T-cell (primary cell): ENCODE measurements around the gene FGF10. TPM values are rescaled to one million over a fixed set of nuclear protein-coding genes. Genes with fewer than 3 reads are reported as not detected.

Experiments
- ATAC-seq, 4 experiments: fragments of 200-7000 bp in 3 of 4; fragments of 150-1000 bp in 1 of 4; cut with Tn5 transposase; replicated peaks in 1 of 4; 1 replicate in 3 of 4; 2 replicates in 1 of 4; pipeline ENCODE4 v1.10.0; 2021; ENCODE audit warnings: moderate library complexity in 3 of 4, mild to moderate bottlenecking in 2 of 4, moderate number of reproducible peaks in 1 of 4
- CTCF ChIA-PET, 2 donors: fragments of 300-600 bp; sonication (Branson Sonifier 250); formaldehyde crosslinking; loops; one replicate each; lab custom pipeline; 2022; ENCODE audit warnings: antibody characterized with exemption in 2 of 2; lab: Charles Lee
- POLR2A ChIA-PET, 2 donors: fragments of 300-600 bp; sonication (Branson Sonifier 250); formaldehyde crosslinking; loops; one replicate each; lab custom pipeline; 2022; ENCODE audit warnings: antibody characterized with exemption in 2 of 2; lab: Charles Lee
- DNase-seq, 35 experiments: peaks; one replicate each; pipeline versions ENCODE4 v3.0.0 to v3.0.0-alpha.2; 2013 to 2023
- H3K27ac ChIP-seq: one replicate; pipeline ENCODE4 v1.5.1; 2013; ENCODE audit warnings: low read length
- H3K27me3 ChIP-seq, 2 experiments: replicated peaks in 1 of 2; 1 replicate in 1 of 2; 2 replicates in 1 of 2; pipeline versions ENCODE4 v1.6.1 to v1.7.0; 2013; ENCODE audit warnings: low read length in 1 of 2, mixed read lengths in 1 of 2; ENCODE audit not compliant: control insufficient read depth in 2 of 2, insufficient read depth in 2 of 2; ENCODE audit errors: extremely low read depth in 1 of 2
- H3K36me3 ChIP-seq, 2 donors: 1 replicate in 1 of 2; 2 replicates in 1 of 2; pipeline versions ENCODE4 v1.6.1 to v1.7.0; 2013; ENCODE audit warnings: low read length in 1 of 2; ENCODE audit not compliant: control insufficient read depth in 2 of 2, insufficient read depth in 1 of 2; ENCODE audit errors: extremely low read depth in 1 of 2
- H3K4me1 ChIP-seq, 2 experiments: 1 replicate in 1 of 2; 2 replicates in 1 of 2; pipeline versions ENCODE4 v1.6.1 to v1.7.0; 2013; ENCODE audit warnings: low read length in 2 of 2, mixed read lengths in 1 of 2; ENCODE audit not compliant: insufficient read depth in 2 of 2, control insufficient read depth in 1 of 2; ENCODE audit errors: extremely low read depth in 1 of 2
- H3K4me3 ChIP-seq, 2 donors: 1 replicate in 1 of 2; 2 replicates in 1 of 2; pipeline versions ENCODE4 v1.5.1 to v1.7.0; 2013; ENCODE audit warnings: mild to moderate bottlenecking in 2 of 2, low read length in 1 of 2, moderate library complexity in 1 of 2; ENCODE audit not compliant: control insufficient read depth in 1 of 2; ENCODE audit errors: extremely low read depth in 1 of 2
- H3K9me3 ChIP-seq: 2 replicates; pipeline ENCODE4 v1.7.0; 2013
- H3K27ac Mint-ChIP-seq, 2 donors: one replicate each; pipeline ENCODE4 v1.8.0; 2020 to 2021; ENCODE audit warnings: mild to moderate bottlenecking in 2 of 2, mixed read lengths in 2 of 2
- H3K27me3 Mint-ChIP-seq, 2 donors: one replicate each; pipeline ENCODE4 v1.8.0; 2021 to 2022; ENCODE audit warnings: mixed read lengths in 2 of 2
- H3K36me3 Mint-ChIP-seq: one replicate; pipeline ENCODE4 v1.8.0; 2021; ENCODE audit warnings: mixed read lengths
- H3K4me1 Mint-ChIP-seq, 3 donors: one replicate each; pipeline ENCODE4 v1.8.0; 2020 to 2022; ENCODE audit warnings: mixed read lengths in 3 of 3, mild to moderate bottlenecking in 1 of 3
- H3K4me3 Mint-ChIP-seq, 3 donors: one replicate each; pipeline ENCODE4 v1.8.0; 2020 to 2022; ENCODE audit warnings: mild to moderate bottlenecking in 3 of 3, mixed read lengths in 3 of 3, moderate library complexity in 3 of 3
- H3K9me3 Mint-ChIP-seq, 3 donors: one replicate each; pipeline ENCODE4 v1.8.0; 2020 to 2022; ENCODE audit warnings: mixed read lengths in 3 of 3
- WGBS: methylation state at CpG from one replicate; pipeline ENCODE4 v1.1.5; 2013; ENCODE audit warnings: missing lambda C conversion rate; ENCODE audit not compliant: insufficient coverage; 5-methylcytosine and 5-hydroxymethylcytosine counted together
- total RNA-seq, 35 experiments: library from RNA in 6 of 35; stranded (reverse) in 6 of 35; fragments of 120-200 nt in 1 of 35; gene quantifications; one replicate each; pipeline versions ENCODE4 v1.2.1 to v1.2.4 and lab custom pipeline; 2013 to 2026

FGF10 gene
- total RNA-seq, 5 donors from 2014 or later (not counting 1 experiment from before 2014, with no cell fraction given), result not detected

GRCh38 chr5:44345871-44346270 is 43.3 kb downstream of the FGF10 start:
- H3K27ac ChIP-seq, result no peak overlapping the region
- no peaks in the 10 kb centered on the region for H3K4me1 Mint-ChIP-seq
- ATAC-seq, result no peak
- CTCF ChIA-PET, result no interaction called here
- 67% methylated on average over 1 of the region's 2 CpGs for WGBS
- H3K9me3 Mint-ChIP-seq, result peaks cover 5 to 8% (median 7%) of the 10 kb centered on the region in 3 donors
- H3K9me3 ChIP-seq, result no peaks in the 10 kb centered on the region
- H3K27ac Mint-ChIP-seq, result no peak overlapping the region
- no peaks in the 10 kb centered on the region for H3K4me1 ChIP-seq
- no peaks in the 10 kb centered on the region for H3K27me3 Mint-ChIP-seq
- POLR2A ChIA-PET, result no interaction called here
- H3K36me3 ChIP-seq, result no peaks in the 10 kb centered on the region
- no peaks in the 10 kb centered on the region for H3K36me3 Mint-ChIP-seq
- no peak overlapping the region for H3K4me3 Mint-ChIP-seq
- DNase-seq, result no peak
- H3K27me3 ChIP-seq, result no peaks in the 10 kb centered on the region
- H3K4me3 ChIP-seq, result no peak overlapping the region

DNA sequence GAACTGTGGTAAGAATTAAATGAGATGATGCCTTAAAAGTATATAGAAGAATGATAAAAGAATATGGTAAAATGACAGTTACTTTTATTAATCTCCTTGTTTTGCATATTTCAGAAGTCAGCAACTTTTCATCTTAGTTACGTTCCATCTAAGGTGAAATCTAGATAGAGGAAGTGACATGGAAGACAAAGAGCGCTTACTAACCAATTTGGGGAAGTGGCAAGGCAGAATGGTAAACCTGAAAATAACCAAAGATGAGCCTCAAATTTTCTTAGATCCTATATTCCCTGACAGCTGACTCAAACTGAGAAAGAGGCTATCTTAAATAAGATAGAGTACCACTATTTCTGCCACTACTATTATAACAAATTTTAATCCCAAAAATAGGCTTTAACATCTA is 52.5 kb downstream of the FGF10 start:
- no peak for DNase-seq
- no peak for ATAC-seq
- Mint-ChIP-seq H3K4me3 (no peak overlapping the region), H3K27me3 (no peaks in the 10 kb centered on the region), H3K9me3 (peaks cover 0 to 5% (median 2%) of the 10 kb centered on the region in 3 donors), H3K36me3 (no peaks in the 10 kb centered on the region), H3K27ac (no peak overlapping the region), H3K4me1 (no peaks in the 10 kb centered on the region)
- no peaks in the 10 kb centered on the region for H3K36me3 ChIP-seq
- no peaks in the 10 kb centered on the region for H3K9me3 ChIP-seq
- no peaks in the 10 kb centered on the region for H3K4me1 ChIP-seq
- H3K27me3 ChIP-seq, result no peaks in the 10 kb centered on the region
- no CpG with 5 or more reads among the region's 2 CpGs for WGBS
- ChIA-PET CTCF (no interaction called here), POLR2A (no interaction called here)
- no peak overlapping the region for H3K27ac ChIP-seq
- no peak overlapping the region for H3K4me3 ChIP-seq

DNA sequence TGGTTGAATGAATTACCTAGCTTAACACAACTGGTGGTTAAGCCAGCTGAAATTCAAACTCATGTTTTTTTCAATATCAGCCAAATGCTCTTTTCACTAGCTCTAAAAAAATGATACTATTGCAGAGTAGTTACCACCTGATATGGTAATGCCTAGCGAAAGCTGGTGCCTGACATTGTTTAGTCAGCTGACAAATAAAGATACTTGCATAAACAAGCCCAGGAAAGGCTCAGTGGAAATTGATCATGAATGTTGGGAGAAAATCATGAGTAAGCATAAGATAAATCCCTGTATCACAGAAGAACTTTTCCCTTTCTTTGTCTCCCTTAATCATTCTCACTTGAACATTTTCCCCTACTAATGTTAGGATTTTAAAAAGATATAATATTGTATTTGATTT is 54.6 kb downstream of the FGF10 start:
- ATAC-seq (no peak), DNase-seq (no peak)
- H3K4me1 Mint-ChIP-seq, result no peaks in the 10 kb centered on the region
- no peak overlapping the region for H3K4me3 Mint-ChIP-seq
- H3K36me3 Mint-ChIP-seq, result no peaks in the 10 kb centered on the region
- no CpG with 5 or more reads among the region's 1 CpG for WGBS
- Histone ChIP-seq H3K27ac (no peak overlapping the region), H3K9me3 (no peaks in the 10 kb centered on the region), H3K4me1 (no peaks in the 10 kb centered on the region), H3K27me3 (no peaks in the 10 kb centered on the region), H3K4me3 (no peak overlapping the region), H3K36me3 (no peaks in the 10 kb centered on the region)
- no peak overlapping the region for H3K27ac Mint-ChIP-seq
- no peaks in the 10 kb centered on the region for H3K27me3 Mint-ChIP-seq
- ChIA-PET POLR2A (no interaction called here), CTCF (no interaction called here)
- H3K9me3 Mint-ChIP-seq, result peaks cover 0 to 2% (median 2%) of the 10 kb centered on the region in 3 donors

GRCh38 chr5:44332285-44332971 is 56.8 kb downstream of the FGF10 start:
- WGBS, result no CpG with 5 or more reads among the region's 3 CpGs
- no peaks in the 10 kb centered on the region for H3K36me3 Mint-ChIP-seq
- H3K27ac ChIP-seq, result no peak overlapping the region
- no peak overlapping the region for H3K4me3 Mint-ChIP-seq
- H3K4me1 Mint-ChIP-seq, result no peaks in the 10 kb centered on the region
- no peaks in the 10 kb centered on the region for H3K9me3 ChIP-seq
- POLR2A ChIA-PET, result no interaction called here
- no peaks in the 10 kb centered on the region for H3K36me3 ChIP-seq
- no peak overlapping the region for H3K4me3 ChIP-seq
- no peaks in the 10 kb centered on the region for H3K27me3 Mint-ChIP-seq
- ATAC-seq (no peak), DNase-seq (no peak)
- H3K4me1 ChIP-seq, result no peaks in the 10 kb centered on the region
- H3K9me3 Mint-ChIP-seq, result no peaks in the 10 kb centered on the region
- no peak overlapping the region for H3K27ac Mint-ChIP-seq
- no peaks in the 10 kb centered on the region for H3K27me3 ChIP-seq
- CTCF ChIA-PET, result interaction anchor here (0.7 to 1.0 kb wide), 2 partner anchors 20 to 701 kb away, joined by 3 read pairs; no protein-coding TSS in a partner anchor

- DNase-seq (no peak), ATAC-seq (no peak)
- Histone ChIP-seq H3K4me1 (no peaks in the 10 kb centered on the region), H3K27ac (no peak overlapping the region), H3K9me3 (no peaks in the 10 kb centered on the region), H3K4me3 (no peak overlapping the region), H3K27me3 (no peaks in the 10 kb centered on the region), H3K36me3 (no peaks in the 10 kb centered on the region)
- H3K27ac Mint-ChIP-seq, result no peak overlapping the region
- no peaks in the 10 kb centered on the region for H3K36me3 Mint-ChIP-seq
- H3K27me3 Mint-ChIP-seq, result no peaks in the 10 kb centered on the region
- ChIA-PET POLR2A (no interaction called here), CTCF (interaction anchor here in 1 of 2 donors (0.7 kb wide), 1 partner anchor 700 kb away, joined by 3 read pairs; no protein-coding TSS in a partner anchor)
- no peaks in the 10 kb centered on the region for H3K4me1 Mint-ChIP-seq
- 100% methylated on average over 2 of the region's 3 CpGs for WGBS
- H3K9me3 Mint-ChIP-seq, result peaks cover 0 to under 1% (median 0%) of the 10 kb centered on the region in 3 donors
- no peak overlapping the region for H3K4me3 Mint-ChIP-seq
Observed at GRCh38 chr5:44331471-44332050, 57.7 kb downstream of the FGF10 start.

DNA sequence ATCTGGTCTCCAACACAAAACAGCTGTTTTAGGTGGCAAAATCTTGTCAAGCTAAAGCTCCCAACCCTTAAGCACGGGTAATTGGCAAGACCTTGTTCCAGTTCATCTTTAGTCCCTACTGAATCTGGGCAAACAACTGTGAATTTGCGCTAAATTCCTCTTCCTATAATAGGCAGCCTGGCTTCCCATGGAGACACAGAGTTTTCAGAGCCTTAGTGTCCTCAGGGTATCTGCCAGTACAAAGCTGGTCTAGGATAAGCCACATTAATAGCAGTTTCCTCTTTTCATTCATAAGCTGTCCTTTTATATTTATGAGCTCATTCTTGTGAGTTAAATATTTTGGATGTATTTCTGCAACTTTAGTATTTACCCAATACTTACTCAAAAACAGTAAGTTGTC is 59.5 kb downstream of the FGF10 start:
- Histone ChIP-seq H3K4me3 (no peak overlapping the region), H3K27ac (no peak overlapping the region), H3K27me3 (no peaks in the 10 kb centered on the region), H3K9me3 (no peaks in the 10 kb centered on the region), H3K4me1 (no peaks in the 10 kb centered on the region), H3K36me3 (no peaks in the 10 kb centered on the region)
- no peaks in the 10 kb centered on the region for H3K36me3 Mint-ChIP-seq
- no peaks in the 10 kb centered on the region for H3K4me1 Mint-ChIP-seq
- H3K27ac Mint-ChIP-seq, result no peak overlapping the region
- H3K9me3 Mint-ChIP-seq, result peaks cover 0 to 6% (median 0%) of the 10 kb centered on the region in 3 donors
- CTCF ChIA-PET, result no interaction called here
- no peak for ATAC-seq
- no peaks in the 10 kb centered on the region for H3K27me3 Mint-ChIP-seq
- 56% methylated on average over 1 of the region's 2 CpGs for WGBS
- H3K4me3 Mint-ChIP-seq, result no peak overlapping the region
- POLR2A ChIA-PET, result no interaction called here
- DNase-seq, result no peak
